ENCODE data around the gene NPIPB4. TPM values are rescaled to one million over a fixed set of nuclear protein-coding genes. Genes with fewer than 3 reads are reported as not detected.
"Not testable (repeated sequence)": the region's sequence is repeated elsewhere in the genome, so short reads cannot be mapped to it uniquely, and the experiment has no call there.

The NPIPB4 gene
- total RNA-seq: 10 to 100 TPM; 72.4 to 88.3 (median 84.4) TPM

DNA sequence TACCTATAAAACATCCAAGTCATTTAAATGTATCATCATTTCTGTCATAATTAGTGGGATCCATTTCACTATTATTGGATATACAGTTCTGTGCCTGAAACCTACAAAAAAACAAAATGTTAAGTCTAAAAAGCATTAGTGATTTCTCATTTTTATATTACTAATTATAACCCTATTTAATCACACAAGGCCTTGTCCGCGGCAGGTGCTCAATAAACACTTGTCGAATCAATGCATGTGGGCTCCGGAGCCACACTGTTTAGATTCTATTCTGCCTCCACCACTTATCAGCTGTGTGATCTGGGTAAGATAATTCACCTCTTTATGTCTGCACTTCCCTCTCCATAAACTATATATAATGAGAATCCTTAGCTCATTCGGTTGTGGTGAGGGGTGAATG is at the start of gene NPIPB4:
Gene NPIPB4, minus strand, starts transcription at position 101 of the 400 bp plus-strand sequence. CDS start 378 bp downstream, outside the sequence.
- H3K36me3 Mint-ChIP-seq (ENCODE audit: insufficient read depth); DNase-seq; H3K4me1 Mint-ChIP-seq (ENCODE audit: low read depth); H3K9me3 Mint-ChIP-seq; ATAC-seq; H3K4me3 Mint-ChIP-seq; H3K27me3 Mint-ChIP-seq (ENCODE audit: low read depth): not testable (repeated sequence)

DNA sequence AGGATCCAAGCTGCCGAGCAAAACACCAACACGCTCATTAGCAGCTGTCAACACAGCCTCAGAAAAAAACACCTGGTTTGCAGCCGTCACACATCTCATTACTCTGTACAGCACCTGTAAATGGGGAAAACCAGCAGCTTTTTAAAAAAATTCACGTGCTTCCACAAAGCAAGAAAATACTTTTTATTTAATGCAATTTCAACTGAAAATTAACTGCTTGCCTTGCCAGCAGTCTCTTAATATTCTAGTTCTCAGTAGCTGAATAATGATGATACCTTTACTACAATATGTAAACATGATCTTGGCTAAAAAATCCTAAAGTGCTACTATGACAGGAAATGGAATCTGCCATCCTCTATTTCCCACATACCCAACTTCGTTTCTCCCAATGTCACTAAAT is 41.4 kb upstream of the NPIPB4 start:
- not testable (repeated sequence) for H3K9me3 Mint-ChIP-seq; H3K27me3 Mint-ChIP-seq (ENCODE audit: low read depth); DNase-seq; H3K4me1 Mint-ChIP-seq (ENCODE audit: low read depth); ATAC-seq; H3K36me3 Mint-ChIP-seq (ENCODE audit: insufficient read depth); H3K4me3 Mint-ChIP-seq

DNA sequence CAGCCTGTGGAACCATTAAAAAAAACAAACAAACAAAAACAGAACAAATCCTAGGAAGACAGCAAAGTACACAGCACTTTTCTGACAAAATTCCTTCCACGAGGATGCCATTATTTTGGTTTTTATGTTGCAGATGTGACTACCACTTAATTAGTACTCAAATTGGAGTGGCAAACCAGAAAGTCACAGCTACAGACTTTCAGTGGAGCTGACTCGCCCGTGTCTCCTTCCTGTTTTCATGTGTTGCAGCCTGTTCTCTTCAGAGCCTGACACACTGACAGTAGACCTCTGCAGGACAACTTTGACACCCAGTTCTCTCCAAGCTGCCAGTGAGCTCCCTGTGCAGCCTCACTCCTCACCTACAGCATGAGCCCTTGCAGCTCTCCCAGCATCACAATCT is 24.4 kb upstream of the NPIPB4 start:
- H3K36me3 Mint-ChIP-seq (ENCODE audit: insufficient read depth); H3K9me3 Mint-ChIP-seq; H3K27me3 Mint-ChIP-seq (ENCODE audit: low read depth); H3K4me1 Mint-ChIP-seq (ENCODE audit: low read depth); H3K4me3 Mint-ChIP-seq; ATAC-seq: not testable (repeated sequence)
- peak; percentile 11 for DNase-seq

DNA sequence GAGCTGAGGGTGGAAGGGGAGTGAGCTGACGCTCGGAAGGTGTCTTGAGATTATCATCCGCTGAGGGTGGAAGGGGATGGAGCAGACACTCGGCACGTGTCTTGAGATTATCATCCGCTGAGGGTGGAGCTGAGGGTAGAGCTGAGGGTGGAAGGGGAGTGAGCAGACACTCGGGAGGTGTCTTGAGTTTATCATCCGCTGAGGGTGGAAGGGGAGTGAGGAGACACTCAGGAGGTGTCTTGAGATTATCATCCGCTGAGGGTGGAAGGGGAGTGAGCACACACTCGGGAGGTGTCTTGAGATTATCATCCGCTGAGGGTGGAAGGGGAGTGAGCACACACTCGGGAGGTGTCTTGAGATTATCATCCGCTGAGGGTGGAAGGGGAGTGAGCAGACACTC is 20.4 kb downstream of the NPIPB4 start:
- not testable (repeated sequence) for H3K4me1 Mint-ChIP-seq (ENCODE audit: low read depth); H3K36me3 Mint-ChIP-seq (ENCODE audit: insufficient read depth); H3K9me3 Mint-ChIP-seq; ATAC-seq; H3K27me3 Mint-ChIP-seq (ENCODE audit: low read depth); DNase-seq
- peak overlapping the region; percentile 54 for H3K4me3 Mint-ChIP-seq

DNA sequence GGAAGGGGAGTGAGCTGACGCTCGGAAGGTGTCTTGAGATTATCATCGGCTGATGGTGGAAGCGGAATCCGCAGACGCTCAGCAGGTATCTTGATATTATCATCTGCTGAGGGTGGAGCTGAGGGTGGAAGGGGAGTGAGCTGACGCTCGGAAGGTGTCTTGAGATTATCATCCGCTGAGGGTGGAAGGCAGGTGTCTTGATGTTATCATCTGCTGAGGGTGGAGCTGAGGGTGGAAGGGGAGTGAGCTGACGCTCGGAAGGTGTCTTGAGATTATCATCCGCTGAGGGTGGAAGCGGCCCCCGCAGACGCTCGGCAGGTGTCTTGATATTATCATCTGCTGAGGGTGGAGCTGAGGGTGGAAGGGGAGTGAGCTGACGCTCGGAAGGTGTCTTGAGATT is 21.2 kb downstream of the NPIPB4 start:
- not testable (repeated sequence) for H3K4me1 Mint-ChIP-seq (ENCODE audit: low read depth); DNase-seq; H3K9me3 Mint-ChIP-seq; H3K27me3 Mint-ChIP-seq (ENCODE audit: low read depth); H3K4me3 Mint-ChIP-seq; H3K36me3 Mint-ChIP-seq (ENCODE audit: insufficient read depth); ATAC-seq

DNA sequence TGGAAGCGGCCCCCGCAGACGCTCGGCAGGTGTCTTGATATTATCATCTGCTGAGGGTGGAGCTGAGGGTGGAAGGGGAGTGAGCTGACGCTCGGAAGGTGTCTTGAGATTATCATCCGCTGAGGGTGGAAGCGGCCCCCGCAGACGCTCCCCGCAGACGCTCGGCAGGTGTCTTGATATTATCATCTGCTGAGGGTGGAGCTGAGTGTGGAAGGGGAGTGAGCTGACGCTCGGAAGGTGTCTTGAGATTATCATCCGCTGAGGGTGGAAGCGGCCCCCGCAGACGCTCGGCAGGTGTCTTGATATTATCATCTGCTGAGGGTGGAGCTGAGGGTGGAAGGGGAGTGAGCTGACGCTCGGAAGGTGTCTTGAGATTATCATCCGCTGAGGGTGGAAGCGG is 21.8 kb downstream of the NPIPB4 start:
- not testable (repeated sequence) for DNase-seq; H3K27me3 Mint-ChIP-seq (ENCODE audit: low read depth); H3K9me3 Mint-ChIP-seq; H3K4me3 Mint-ChIP-seq; H3K36me3 Mint-ChIP-seq (ENCODE audit: insufficient read depth); ATAC-seq; H3K4me1 Mint-ChIP-seq (ENCODE audit: low read depth)

DNA sequence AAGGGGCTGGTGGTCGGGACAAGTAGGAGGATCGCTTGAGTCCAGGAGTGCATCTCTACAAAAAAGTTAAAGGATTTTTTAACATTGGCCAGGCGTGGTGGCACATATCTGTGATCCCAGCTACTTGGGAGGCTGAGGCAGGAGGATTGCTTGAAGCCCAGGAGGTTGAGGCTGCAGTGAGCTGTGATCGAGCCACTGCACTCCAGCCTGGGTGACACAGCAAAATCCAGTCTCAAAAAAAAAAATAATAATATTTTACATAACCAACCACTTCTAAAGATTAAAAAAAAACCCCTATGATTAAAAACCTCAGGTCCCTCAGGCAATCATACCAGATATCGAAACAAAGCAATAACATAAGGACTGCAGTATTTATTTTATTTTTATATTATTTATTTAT is 23.3 kb downstream of the NPIPB4 start:
- H3K36me3 Mint-ChIP-seq (ENCODE audit: insufficient read depth); H3K4me3 Mint-ChIP-seq; H3K4me1 Mint-ChIP-seq (ENCODE audit: low read depth); DNase-seq; H3K27me3 Mint-ChIP-seq (ENCODE audit: low read depth); H3K9me3 Mint-ChIP-seq; ATAC-seq: not testable (repeated sequence)

DNA sequence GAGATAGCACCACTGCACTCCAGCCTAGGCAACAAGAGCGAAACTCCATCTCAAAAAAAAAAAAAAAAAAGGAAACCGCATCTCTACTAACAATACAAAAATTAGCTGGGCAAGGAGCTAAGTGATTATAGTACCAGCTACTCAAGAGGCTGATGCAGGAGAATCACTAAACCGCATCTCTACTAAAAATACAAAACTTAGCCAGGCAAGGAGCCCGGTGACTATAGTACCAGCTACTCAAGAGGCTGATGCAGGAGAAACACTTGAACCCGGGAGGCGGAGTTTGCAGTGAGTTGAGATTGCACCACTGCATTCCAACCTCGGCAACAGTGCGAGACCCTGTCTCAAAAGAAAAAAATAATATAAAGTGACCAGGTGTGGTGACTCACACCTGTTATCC is 27.6 kb downstream of the NPIPB4 start:
- not testable (repeated sequence) for ATAC-seq; H3K4me3 Mint-ChIP-seq; H3K36me3 Mint-ChIP-seq (ENCODE audit: insufficient read depth); H3K9me3 Mint-ChIP-seq; H3K27me3 Mint-ChIP-seq (ENCODE audit: low read depth); DNase-seq; H3K4me1 Mint-ChIP-seq (ENCODE audit: low read depth)

DNA sequence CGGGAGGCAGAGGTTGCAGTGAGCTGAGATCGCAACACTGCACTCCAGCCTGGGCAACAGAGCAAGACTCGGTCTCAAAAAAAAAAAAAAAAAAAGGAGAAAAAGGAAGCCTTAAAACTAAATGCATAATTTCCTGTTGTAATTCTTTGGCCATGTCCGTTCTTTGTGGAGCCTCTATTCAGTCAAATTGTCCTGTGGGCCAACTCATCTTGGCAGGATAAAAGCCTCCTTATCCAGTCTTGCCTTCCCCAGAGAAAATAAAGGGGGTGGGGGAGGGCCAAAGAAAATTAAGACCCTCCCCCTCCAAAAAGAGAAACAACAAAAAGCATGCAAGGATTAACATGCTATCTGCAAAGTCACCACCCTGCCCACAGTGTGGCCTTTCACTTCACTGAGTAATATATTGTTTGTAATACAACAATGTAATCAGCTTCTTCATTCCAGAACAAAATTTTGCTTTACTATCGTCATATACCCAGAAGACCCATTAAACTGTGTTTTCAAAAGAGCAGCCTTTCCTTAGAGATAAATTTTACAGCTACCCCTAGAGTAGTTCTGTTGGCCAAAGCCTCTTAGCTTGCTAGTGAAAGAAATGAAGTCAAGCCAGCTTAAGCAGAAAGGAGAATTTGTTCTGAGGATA is 31.4 kb downstream of the NPIPB4 start:
- not testable (repeated sequence) for H3K4me1 Mint-ChIP-seq (ENCODE audit: low read depth); H3K27me3 Mint-ChIP-seq (ENCODE audit: low read depth); H3K9me3 Mint-ChIP-seq; DNase-seq; H3K4me3 Mint-ChIP-seq; ATAC-seq; H3K36me3 Mint-ChIP-seq (ENCODE audit: insufficient read depth)

DNA sequence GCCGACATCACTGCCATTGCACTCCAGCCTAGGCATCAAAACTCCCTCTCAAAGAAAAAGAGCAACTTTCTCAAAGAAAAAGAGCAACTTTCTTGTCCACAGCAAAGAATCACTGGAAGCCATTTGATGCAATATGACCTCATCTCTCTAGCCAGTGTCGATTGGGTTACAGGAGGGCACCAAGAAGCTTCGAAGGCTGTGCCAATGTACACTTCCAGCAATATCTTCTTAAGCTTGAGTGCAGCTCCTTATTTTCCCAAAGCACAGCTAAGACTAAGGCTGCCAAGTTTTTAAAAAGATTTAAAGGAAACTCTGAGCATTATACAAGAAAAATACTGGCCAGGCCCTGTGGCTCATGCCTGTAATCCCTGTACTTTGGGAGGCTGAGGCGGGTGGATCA is 32.0 kb downstream of the NPIPB4 start:
- ATAC-seq; H3K36me3 Mint-ChIP-seq (ENCODE audit: insufficient read depth): not testable (repeated sequence)

DNA sequence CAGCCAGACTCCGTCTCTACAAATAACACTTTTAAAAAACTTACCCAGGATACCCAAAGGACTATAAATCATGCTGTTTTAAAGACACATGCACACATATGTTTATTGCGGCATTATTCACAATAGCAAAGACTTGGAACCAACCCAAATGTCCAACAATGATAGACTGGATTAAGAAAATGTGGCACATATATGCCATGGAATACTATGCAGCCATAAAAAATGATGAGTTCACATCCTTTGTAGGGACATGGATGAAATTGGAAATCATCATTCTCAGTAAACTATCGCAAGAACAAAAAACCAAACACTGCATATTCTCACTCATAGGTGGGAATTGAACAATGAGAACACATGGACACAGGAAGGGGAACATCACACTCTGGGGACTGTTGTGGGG is 34.3 kb downstream of the NPIPB4 start:
- not testable (repeated sequence) for H3K4me3 Mint-ChIP-seq; H3K9me3 Mint-ChIP-seq; H3K36me3 Mint-ChIP-seq (ENCODE audit: insufficient read depth); H3K27me3 Mint-ChIP-seq (ENCODE audit: low read depth); ATAC-seq; DNase-seq
- peaks cover 17% of the 10 kb centered on the region for H3K4me1 Mint-ChIP-seq (ENCODE audit: low read depth)

More for the DNA sequence above, 32.0 kb downstream of the NPIPB4 start:
- H3K9me3 Mint-ChIP-seq; H3K4me1 Mint-ChIP-seq (ENCODE audit: low read depth); DNase-seq; H3K27me3 Mint-ChIP-seq (ENCODE audit: low read depth); H3K4me3 Mint-ChIP-seq: not testable (repeated sequence)

DNA sequence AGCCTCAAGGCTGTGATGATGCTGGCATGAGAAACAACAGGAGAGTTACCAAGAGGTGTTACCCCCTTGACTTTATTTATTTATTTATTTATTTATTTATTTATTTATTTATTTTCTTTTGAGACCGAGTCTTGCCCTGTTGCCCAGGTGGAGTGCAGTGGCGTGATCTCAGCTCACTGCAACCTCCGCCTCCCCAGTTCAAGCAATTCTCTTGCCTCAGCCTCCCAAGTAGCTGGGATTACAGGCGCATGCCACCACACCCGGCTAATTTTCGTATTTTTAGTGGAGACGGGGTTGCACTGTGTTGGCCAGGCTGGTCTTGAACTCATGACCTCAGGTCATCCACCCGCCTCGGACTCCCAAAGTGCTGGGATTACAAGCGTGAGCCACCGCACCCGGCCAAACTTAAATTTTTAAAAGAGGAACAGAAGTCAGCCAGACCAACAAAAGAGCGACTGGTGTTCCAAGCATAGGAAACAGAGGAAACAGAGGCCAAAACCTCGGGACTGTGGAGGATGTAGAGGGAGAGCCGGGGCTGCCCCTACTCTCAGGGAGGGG is 36.6 kb downstream of the NPIPB4 start:
- H3K27me3 Mint-ChIP-seq (ENCODE audit: low read depth); DNase-seq; H3K36me3 Mint-ChIP-seq (ENCODE audit: insufficient read depth); H3K9me3 Mint-ChIP-seq; ATAC-seq: not testable (repeated sequence)
- H3K4me3 Mint-ChIP-seq: peak overlapping the region; percentile 91
- peaks cover 21% of the 10 kb centered on the region for H3K4me1 Mint-ChIP-seq (ENCODE audit: low read depth)

DNA sequence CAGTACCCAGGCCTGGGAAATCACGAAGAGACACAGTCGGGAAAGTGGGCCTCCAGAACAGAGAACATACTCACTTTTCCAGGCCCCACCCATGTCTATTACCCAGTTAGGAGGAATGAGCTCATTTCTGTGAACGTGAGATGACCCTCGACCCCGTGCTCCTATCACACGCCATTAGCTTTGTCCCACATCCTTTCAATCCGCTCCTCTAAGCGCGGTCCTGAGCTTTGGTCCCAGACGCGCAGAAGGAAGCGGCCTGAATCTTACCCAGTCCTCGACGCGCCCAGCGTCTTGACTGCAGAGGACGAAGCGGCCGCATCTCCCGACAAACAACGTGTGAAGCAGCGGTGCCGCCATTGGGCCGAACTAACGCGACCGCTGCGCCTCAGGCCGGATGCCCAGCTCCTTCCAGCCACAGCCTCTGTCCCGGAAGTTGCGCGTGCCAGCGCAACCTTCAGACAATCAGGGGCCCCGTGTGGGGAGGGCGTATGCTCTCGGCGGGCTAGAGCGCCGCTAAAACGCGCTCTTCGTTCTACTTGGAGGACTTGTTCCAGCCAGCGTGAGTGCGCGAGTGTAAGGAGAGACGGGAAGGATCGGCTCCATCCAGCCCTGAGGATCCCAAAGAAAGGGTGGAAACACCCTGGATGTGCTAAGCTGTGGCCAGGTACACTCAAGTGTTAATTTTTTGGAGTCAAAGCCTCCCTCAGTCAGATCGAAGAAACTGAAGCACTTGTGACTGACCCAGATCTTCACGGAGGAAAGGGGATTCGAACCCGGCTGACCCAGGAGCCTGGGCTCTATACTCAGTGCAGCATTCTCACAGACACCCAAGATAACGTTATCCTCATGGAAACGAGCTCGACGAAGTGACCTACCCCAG is 37.3 kb downstream of the NPIPB4 start:
- not testable (repeated sequence) for H3K27me3 Mint-ChIP-seq (ENCODE audit: low read depth); H3K36me3 Mint-ChIP-seq (ENCODE audit: insufficient read depth); H3K9me3 Mint-ChIP-seq
- ATAC-seq (peak; percentile 98), DNase-seq (peak; percentile 59)
- H3K4me1 Mint-ChIP-seq (ENCODE audit: low read depth): peaks cover 21% of the 10 kb centered on the region
- peak overlapping the region; percentile 91 for H3K4me3 Mint-ChIP-seq

DNA sequence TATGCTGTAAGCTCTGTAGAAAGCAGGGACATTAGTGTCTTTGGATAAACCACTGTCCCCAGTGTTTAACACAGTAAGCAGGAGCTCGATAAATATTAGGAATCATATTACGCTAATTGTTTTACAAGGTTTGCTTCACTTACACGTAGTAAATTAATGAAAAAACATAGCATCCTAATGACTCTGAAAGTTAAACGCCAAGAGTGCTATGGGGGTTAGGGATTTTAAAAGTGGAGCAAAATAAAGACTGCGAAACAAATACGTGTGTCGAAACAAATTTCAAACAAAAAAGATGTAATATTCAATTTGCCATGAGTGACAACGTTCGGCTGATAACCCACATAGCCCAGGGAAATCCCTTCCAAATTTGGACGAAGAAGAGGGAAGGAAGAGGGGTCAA is 37.9 kb downstream of the NPIPB4 start:
- not testable (repeated sequence) for DNase-seq; H3K9me3 Mint-ChIP-seq; H3K27me3 Mint-ChIP-seq (ENCODE audit: low read depth); H3K36me3 Mint-ChIP-seq (ENCODE audit: insufficient read depth); ATAC-seq
- Mint-ChIP-seq H3K4me1 (ENCODE audit: low read depth) (peaks cover 21% of the 10 kb centered on the region), H3K4me3 (peak overlapping the region; percentile 91)

DNA sequence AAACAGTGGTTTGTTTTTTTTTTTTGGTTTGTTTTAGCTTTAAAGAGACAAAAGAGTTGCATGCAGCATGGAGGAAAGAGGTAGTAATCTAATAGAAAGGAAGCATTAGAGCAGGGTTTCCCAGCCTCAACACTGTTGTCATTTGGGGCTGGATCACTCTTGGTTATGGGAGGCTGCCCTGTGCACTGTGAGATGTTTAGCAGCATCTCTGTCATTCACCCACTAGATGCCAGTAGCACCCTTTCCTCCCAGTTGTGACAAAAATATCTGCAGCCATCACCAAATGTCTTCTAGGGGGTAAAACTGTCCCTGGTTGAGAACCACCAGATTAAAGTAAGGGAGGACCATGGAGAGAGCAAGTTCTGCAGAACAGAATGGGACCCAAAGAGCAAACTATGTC is 40.5 kb downstream of the NPIPB4 start:
- H3K27me3 Mint-ChIP-seq (ENCODE audit: low read depth); DNase-seq; H3K9me3 Mint-ChIP-seq; H3K4me3 Mint-ChIP-seq; ATAC-seq: not testable (repeated sequence)
- Mint-ChIP-seq H3K4me1 (ENCODE audit: low read depth) (peaks cover 21% of the 10 kb centered on the region), H3K36me3 (ENCODE audit: insufficient read depth) (peaks cover 13% of the 10 kb centered on the region)

All from activated T-cell treated with anti-CD3 and anti-CD28 coated beads, Interleukin-2, amount 50 U/mL, for 4 hours (primary cell).